ENCODE data around the gene SMIM13.
"Not testable (repeated sequence)": the region's sequence is repeated elsewhere in the genome, so short reads cannot be mapped to it uniquely, and the experiment has no call there.

Gene SMIM13

DNA sequence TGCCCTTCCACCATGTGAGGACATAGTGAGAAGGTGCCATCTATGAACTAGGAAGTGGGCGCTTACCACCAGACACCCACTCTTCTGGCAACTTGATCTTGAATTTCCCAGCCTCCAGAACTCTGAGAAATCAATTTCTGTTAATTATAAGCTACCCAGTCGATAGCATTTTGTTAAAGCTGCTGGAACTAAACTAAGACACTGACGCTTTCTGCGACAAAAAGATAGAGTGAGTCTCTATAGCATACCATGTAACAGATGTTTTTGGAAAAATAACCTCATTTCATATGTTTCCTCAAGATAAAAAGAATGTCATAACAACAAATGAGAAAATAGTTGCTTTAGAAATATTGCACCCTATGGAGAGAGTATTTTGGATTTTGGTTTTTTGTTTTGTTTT lies 15.4 kb upstream of the SMIM13 start:
- no peak for DNase-seq (ENCODE audit: low spot score)
- TF ChIP-seq, protein P1, sequence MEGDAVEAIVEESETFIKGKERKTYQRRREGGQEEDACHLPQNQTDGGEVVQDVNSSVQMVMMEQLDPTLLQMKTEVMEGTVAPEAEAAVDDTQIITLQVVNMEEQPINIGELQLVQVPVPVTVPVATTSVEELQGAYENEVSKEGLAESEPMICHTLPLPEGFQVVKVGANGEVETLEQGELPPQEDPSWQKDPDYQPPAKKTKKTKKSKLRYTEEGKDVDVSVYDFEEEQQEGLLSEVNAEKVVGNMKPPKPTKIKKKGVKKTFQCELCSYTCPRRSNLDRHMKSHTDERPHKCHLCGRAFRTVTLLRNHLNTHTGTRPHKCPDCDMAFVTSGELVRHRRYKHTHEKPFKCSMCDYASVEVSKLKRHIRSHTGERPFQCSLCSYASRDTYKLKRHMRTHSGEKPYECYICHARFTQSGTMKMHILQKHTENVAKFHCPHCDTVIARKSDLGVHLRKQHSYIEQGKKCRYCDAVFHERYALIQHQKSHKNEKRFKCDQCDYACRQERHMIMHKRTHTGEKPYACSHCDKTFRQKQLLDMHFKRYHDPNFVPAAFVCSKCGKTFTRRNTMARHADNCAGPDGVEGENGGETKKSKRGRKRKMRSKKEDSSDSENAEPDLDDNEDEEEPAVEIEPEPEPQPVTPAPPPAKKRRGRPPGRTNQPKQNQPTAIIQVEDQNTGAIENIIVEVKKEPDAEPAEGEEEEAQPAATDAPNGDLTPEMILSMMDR (IDR thresholded peaks at IDR 0.05; ENCODE audit: extremely low read depth, insufficient read depth, missing control alignments) = no peak
- in situ Hi-C loops (cut with MboI; ENCODE audit: low pct_unique_long_range_greater_than_20kb, low sequenced_read_pairs, unreplicated experiment) = no loop called here

- TF ChIP-seq, protein P1 (IDR thresholded peaks at IDR 0.05; ENCODE audit: extremely low read depth, insufficient read depth, missing control alignments) = no peak
- in situ Hi-C loops (cut with MboI; ENCODE audit: low pct_unique_long_range_greater_than_20kb, low sequenced_read_pairs, unreplicated experiment) = no loop called here
These were observed 13.3 kb upstream of the SMIM13 start for GRCh38 chr6:11080296-11080695.

GRCh38 chr6:11083491-11083890 lies 10.1 kb upstream of the SMIM13 start:
- in situ Hi-C loops (cut with MboI; ENCODE audit: low pct_unique_long_range_greater_than_20kb, low sequenced_read_pairs, unreplicated experiment) = no loop called here
- DNase-seq (ENCODE audit: low spot score) = no peak
- TF ChIP-seq, protein P1 (IDR thresholded peaks at IDR 0.05; ENCODE audit: extremely low read depth, insufficient read depth, missing control alignments) = no peak

More at GRCh38 chr6:11080296-11080695, 13.3 kb upstream of the SMIM13 start:
- no peak for DNase-seq (ENCODE audit: low spot score)

- DNase-seq (ENCODE audit: low spot score) = no peak
- in situ Hi-C loops (cut with MboI; ENCODE audit: low pct_unique_long_range_greater_than_20kb, low sequenced_read_pairs, unreplicated experiment) = no loop called here
- TF ChIP-seq, protein P1 (IDR thresholded peaks at IDR 0.05; ENCODE audit: extremely low read depth, insufficient read depth, missing control alignments) = no peak
These were observed 9.7 kb upstream of the SMIM13 start for GRCh38 chr6:11083956-11084355.

GRCh38 chr6:11085758-11086435 lies 7.7 kb upstream of the SMIM13 start:
- DNase-seq (ENCODE audit: low spot score) = no peak
- TF ChIP-seq, protein P1 (IDR thresholded peaks at IDR 0.05; ENCODE audit: extremely low read depth, insufficient read depth, missing control alignments) = no peak
- in situ Hi-C loops (cut with MboI; ENCODE audit: low pct_unique_long_range_greater_than_20kb, low sequenced_read_pairs, unreplicated experiment) = no loop called here

DNA sequence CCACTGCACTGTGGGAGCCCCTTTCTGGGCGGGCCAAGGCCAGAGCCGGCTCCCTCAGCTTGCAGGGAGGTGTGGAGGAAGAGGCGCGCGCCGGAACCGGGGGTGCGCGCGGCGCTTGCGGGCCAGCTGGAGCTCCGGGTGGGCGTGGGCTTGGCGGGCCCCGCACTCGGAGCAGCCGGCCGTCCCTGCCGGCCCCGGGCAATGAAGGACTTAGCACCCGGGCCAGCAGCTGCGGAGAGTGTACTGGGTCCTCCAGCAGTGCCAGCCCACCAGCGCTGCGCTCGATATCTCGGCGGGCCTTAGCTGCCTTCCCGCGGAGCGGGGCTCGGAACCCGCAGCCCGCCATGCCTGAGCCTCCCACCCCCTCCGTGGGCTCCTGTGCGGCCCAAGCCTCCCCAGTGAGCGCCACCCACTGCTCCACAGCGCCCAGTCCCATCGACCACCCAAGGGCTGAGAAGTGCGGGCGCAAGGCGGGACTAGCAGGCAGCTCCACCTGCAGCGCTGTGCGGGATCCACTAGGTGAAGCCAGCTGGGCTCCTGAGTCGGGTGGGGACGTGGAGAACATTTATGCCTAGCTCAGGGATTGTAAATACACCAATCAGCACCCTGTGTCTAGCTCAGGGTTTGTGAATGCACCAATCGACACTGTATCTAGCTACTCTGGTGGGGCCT lies 6.4 kb upstream of the SMIM13 start:
- in situ Hi-C loops (cut with MboI; ENCODE audit: low pct_unique_long_range_greater_than_20kb, low sequenced_read_pairs, unreplicated experiment); DNase-seq (ENCODE audit: low spot score): not testable (repeated sequence)

- no peak for DNase-seq (ENCODE audit: low spot score)
- in situ Hi-C loops (cut with MboI; ENCODE audit: low pct_unique_long_range_greater_than_20kb, low sequenced_read_pairs, unreplicated experiment) = no loop called here
- TF ChIP-seq, protein P1 (IDR thresholded peaks at IDR 0.05; ENCODE audit: extremely low read depth, insufficient read depth, missing control alignments) = no peak
These were observed 3.9 kb upstream of the SMIM13 start for GRCh38 chr6:11089695-11090094.

GRCh38 chr6:11091141-11091540 lies 2.5 kb upstream of the SMIM13 start:
- in situ Hi-C loops (cut with MboI; ENCODE audit: low pct_unique_long_range_greater_than_20kb, low sequenced_read_pairs, unreplicated experiment); DNase-seq (ENCODE audit: low spot score): not testable (repeated sequence)
